ENCODE results near the gene HNRNPM.

HNRNPM gene

DNA sequence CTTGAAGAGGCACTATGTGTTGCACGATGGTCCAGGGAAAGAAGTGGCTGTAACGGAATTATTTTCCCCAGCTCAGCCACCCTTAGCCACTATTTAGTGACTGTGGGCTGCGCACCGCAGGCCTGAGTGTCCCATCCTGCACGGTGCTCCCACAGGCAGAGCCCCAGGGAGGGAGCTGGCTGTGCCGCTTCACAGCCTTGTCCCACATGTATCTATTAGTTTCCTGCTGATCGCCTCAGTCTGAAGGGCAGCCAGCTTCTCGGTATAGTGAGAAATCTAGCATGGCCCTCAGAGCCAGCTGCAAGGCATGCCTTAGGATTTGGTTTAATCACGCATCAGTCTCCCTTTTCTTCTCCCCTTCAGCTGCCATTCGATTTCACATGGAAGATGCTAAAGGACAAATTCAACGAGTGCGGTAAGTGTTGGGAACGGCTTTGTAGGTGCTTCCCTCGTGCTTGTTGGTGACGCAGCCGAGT is 41.9 kb downstream of the HNRNPM start:
- no peak for DNase-seq

DNA sequence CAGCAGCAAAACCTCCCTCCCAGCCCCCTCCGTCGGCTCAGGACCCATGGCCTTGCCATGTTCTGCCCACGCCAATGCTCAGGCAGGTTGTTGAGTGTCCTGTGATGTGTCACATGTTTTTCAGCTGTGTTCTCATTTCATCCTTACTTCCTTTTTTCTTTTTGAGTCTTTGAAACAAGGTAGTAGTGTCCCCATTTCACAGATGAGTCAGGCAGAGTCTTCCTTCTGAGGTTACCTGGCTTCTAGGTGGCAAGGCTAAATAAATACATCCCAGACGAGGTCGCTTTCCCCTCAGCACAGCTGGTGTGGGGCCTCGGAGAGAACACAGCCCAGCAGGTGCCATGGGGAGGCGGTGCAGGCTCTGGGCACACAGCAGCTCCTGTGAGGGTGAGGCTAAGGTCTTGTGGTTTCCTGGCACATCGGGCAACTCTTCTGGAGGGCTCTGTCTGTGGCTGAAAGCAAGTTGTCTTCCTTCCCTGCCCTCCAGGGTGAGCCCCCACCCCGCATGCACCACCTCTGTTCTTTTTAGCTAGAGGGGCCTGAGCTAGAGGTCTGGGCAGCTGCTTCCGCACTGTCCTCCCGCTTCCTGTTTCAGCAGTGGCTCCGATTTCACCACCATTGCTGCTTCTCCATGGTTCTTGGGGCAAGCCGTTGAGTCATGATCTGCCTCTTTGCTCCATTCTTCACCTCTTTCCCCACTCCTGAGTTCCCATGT is 42.5 kb downstream of the HNRNPM start:
- no peak for DNase-seq

DNA sequence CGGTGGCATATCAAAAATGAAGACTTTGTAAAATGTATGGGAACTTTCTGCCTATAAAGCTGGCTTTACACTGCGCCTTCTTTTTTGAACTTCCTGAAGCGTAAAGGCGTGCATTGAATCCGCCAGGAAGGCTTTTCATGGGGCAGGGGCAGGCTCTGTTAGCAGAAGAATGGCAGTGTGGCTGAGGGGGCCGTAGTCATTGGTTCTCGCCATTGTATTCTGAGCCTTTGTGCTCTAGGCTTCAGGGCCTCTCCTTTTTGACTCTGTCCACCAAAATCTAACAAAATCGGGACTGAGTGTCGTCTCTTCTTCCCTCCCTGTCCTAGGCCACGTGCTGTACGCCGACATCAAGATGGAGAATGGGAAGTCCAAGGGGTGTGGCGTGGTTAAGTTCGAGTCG is 43.6 kb downstream of the HNRNPM start:
- no peak for DNase-seq

DNA sequence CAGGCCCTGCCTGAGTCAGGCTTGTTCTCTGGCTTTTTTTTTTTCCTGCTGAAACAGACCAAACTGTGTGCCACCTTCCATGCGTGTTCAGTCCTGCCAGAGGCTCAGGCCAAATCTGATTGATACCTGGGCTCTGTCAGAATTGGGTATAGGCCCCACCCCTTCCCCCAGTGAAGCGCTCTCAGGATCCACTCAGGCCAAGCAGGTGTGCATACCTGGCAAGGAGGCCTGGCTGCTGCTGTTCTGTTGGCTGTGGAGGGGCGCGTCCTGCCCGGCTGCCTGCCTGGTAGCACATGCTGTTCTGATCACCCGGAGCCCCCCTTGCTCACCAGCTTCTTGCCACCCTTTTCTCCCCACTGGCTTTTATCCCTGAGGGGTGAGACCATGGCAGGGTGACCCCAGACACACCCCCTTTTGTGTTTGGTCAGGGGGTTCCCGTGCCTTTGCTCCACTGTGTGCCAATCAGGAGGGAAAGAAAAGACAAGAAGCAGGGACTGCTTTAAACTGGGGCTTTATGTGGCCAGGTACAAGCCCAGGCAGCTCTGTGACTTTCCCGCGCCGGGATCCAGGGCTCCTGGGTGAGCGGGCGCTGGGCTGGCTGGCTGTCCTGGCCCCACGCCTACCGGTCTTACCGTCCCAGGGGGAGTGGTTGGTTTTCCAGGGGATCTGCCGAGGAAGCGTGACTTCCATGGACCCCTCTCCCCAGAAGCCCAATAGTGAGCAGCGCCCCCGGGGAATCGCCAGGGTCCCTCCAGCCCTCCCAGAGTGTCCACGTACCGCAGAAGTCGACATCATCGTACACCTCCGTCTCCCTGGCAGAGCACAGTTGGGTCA is 45.0 kb downstream of the HNRNPM start:
- DNase-seq = no peak

DNA sequence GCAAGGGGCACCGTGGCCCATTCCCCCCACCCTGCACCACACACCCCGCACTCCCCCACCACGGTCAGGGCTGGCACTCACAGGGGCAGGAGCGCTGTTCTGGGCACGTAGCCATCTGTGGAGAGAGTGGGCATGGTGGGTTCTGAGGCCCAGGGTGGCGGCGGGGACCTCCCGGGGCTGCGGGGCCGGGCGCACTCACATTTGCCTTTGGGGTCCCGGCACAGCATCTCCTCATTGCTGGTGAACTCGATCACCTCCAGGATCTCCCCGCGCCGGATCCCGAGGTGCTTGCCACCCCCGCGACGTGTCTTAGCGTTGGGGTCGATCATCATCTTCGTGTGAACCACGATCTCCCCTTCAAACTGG is 45.6 kb downstream of the HNRNPM start:
- DNase-seq = no peak

DNA sequence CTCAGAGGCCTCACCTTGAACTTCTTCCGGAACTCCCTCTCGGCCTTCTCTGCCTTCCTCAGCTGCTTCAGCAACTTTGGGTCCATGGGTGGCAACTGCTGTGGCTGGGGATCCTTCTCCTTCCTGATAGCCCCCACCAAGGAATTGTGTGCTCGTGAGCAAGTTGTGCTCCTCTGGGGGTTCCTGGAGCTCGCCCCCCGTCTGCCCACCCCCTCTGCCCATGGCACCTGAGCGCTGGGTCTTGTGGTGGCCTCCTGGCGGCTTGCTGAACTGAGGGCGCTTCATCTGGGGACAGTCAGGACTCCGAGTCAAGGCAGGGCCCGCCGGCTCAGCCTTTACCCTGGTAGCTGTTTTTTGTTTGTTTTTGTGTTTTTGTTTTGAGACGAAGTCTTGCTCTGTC is 46.1 kb downstream of the HNRNPM start:
- DNase-seq = no peak

DNA sequence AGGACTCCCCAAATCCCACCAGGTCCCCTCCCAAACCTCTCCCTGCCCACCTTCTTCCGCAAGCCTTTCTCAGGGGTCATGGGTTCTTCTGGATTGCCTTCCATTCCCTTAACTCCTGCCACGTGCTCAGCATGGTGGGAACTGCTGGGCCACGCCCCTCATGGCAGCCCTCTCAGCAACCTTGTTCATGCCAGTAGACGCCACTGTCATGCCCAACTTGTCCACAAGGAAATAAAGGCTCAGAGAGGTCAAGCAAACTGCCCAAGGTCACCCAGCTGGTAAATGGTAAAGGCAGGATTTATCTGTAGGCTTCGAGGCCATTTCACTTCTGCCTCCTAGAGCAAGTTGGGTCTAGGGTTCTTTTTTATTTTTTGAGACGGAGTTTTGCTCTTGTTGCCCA is 46.8 kb downstream of the HNRNPM start:
- no peak for DNase-seq

DNA sequence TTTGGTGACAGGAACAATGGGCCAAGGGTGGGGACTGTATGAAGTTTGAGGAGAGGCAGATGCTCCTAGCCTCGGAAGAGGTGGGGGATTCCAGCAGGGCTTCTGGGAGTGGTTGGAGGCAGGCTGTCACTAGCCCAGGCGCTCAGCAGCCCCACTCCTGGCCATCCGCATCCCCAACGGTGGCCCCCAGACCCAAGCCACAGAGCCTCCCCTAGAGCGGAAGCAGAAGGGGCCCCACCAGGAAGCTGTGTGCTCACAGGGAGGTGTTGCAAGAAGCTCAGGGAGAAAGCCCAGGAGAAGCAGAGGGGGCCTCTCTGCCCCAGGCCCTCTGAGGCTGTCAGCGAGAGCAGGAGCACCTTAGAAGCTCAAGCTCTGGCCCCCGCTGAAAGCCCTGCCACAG is 49.4 kb downstream of the HNRNPM start:
- DNase-seq = no peak

DNA sequence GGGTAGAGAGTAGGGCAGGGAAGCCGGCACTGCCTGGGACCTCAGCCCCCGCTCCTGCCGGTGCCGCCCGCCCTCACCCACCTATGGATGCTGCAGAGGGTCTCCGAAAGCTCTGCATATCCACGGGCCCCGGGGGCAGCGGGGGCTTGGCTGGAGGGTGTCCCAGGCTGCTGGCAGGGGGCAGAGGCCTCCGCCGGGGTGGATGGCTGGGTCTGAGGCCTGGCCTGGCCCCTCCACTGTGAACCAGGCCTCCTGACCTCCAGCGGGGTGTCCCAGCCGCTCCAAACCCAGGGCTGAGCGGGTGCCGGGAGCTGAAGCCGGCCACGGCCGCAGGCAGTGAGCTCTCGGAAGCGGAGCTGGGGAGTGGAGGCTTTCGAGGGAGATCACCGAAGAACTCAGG is 53.5 kb downstream of the HNRNPM start:
- no peak for DNase-seq

DNA sequence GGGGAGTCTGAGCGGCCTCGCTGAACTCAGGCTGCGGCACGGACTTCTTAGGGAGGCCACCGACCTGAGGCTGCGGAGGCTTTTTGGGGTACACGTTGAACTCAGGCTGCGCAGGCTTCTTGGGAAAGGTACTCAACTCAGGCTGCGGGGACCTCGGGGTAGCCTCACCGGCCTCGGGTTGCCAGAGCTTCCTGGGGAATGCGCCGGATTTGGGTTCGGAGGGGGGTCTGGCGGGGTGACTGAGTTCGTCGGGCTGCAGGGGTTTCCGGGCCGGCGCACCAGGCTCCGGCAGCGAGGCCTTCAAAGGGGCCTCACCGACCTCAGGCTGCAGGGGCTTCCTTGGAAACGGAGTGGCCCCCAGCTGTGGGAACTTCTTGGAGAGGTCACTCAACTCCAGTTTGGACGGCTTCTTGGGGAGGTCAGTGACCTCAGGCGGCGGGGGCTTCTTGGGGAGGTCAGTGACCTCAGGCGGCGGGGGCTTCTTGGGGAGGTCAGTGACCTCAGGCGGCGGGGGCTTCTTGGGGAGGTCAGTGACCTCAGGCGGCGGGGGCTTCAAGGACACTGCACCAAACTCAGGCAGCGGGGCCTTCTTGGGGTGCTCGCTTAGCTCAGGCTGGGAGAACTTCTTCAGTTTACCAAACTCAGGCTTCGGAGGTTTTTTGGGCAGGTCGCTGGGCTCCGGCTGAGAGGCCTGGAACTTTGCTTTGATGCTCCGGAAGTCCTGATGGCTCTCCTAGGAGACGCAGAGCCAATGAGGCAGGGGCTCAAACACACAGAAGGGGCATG is 54.5 kb downstream of the HNRNPM start:
- DNase-seq = no peak

DNA sequence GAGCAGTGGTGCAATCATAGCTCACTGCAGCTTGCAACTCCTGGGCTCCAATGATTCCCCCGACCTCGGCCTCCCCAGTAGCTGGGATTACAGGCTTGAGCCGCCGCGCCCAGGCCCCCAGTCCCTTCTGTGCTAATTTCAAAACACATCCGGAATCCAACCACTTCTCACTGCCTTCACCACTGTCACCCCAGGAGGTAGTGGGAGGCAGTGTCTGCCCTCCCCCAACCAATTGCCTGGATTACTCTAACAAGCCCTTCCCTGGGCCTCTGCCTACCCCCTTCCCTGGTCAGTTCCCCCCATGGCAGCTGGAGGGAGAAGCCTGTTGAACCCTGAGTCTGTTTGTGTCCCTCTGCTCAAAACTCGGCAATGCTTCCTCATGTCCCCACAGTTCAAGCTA is 55.4 kb downstream of the HNRNPM start:
- no peak for DNase-seq

DNA sequence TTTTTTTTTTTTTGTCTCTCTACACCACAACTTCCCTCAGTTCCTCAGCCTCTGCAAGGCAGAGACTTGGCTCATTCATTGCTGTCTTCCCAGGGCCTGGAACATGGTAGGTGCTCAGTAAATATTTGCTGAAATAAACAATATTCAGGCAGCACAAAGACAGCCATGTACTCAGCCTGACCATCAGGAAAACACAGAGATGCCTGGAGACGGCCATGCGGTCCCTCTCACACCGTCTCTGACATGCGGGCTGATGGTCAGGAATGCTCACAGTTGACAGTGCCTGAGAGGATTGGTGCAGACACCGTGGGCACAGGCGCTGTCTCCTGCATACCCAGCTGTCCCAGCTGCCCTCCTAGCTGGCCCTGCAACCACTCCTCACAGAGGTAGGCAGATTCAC is 56.7 kb downstream of the HNRNPM start:
- no peak for DNase-seq

DNA sequence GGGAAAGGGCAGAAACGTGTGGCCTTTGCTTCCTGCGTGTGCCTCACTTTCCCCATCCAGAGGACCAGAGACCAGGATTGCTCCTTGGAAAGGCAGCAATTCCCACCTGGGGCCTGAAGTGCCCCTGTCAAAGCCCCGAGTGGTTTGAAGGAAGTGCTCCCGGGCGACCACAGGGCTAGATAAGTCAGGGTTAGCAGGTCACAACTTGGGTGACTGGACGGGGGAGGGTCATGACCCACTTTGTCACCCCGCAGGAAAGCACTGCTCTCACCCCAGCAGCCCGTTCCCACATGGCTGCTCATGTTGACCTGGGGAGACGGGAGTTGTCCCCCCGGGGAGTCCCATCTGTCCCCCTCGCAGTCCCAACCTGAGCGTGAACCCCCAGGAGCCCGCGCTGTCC is 57.2 kb downstream of the HNRNPM start:
- no peak for DNase-seq

DNA sequence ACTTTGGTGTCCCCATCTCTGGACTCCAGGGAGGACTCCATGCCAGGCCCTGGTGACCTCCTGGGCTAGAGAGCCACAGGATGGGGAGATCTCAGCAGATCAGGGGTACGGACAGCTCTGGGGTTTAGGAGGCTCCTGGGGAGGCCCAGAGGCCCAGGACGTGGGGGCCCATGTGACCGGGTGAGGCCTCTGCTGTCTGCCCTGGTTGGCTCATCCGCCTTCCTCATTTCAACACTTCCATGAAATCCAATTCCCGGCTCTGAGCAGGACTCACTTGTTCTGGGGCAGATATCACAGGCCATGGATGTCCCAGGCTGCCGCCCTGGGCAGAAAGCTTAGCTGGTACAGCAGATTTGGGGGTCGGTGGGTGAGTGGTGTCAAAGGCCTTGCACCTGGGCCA is 58.7 kb downstream of the HNRNPM start:
- DNase-seq = no peak

DNA sequence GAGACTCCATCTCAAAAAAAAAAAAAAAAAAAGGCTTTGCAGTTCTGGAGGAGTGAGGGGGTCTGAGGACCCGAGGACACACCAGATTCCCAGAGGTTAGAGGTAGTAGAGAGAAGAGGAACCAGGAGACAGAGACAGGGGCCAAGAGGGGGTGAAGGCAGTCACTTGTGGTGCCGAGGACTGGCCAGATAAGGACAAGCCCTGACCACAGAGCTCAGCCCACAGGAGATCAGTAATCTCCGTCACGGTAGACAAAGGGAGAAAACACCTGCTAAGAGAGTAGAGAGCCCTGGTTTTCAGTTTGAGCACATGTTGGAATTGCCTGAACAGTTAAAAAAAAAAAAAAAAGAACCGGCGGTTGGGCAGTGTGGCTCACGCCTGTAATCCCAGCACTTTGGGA is 59.4 kb downstream of the HNRNPM start:
- no peak for DNase-seq

DNA sequence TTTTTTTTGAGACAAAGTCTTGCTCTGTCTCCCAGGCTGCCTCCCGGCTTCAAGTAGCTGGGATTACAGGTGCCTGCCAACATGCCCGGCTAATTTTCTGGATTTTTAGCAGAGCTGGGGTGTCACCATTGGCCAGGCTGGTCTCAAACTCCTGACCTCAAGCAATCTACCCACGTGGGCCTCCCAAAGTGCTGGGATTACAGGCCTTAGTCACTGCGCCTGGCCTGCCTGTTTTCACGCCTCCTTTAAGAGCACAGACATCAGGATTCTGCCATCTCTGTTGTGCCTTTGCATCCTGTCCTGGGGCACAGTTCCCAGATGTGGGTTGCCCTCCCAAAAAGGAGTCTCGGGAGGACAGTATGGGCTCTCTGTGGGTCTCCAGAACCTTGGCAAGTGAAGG is 60.1 kb downstream of the HNRNPM start:
- DNase-seq = no peak

DNA sequence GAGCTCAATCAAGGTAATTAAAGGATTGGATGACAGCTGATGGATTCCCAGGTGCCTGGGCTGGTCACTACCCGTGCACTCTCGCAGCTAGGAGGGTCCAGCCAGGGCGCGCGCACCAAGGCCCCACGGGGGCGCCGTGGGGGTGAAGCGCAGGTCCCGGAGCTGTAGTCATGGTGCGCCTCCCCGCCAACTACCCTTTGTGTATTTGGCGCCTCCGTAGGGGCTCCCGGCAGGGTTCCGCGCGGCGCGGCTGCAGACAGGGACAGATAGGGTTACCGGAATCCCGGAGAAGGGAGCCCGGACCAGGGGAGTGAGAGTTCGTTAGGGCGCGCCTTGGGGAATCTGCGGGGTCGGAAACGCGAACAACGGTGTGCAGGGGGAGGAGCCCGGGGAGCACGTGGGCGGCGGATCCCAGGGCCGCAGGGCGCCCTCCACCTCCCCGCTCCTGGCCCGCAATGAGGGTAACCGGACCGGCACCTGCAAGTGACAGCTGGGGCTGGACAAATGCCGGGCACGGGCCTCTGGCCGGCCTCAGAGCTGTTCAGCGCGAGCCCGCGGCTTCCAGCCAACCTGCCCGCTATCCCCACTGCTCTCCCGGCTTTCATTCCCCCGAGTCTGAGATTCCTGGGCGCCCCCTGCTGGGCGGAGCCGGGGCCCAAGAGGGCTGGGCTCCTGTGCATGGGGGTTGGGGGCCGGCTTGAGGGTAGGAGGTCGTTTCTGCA is 61.1 kb downstream of the HNRNPM start:
- DNase-seq = peak; percentile 67

DNA sequence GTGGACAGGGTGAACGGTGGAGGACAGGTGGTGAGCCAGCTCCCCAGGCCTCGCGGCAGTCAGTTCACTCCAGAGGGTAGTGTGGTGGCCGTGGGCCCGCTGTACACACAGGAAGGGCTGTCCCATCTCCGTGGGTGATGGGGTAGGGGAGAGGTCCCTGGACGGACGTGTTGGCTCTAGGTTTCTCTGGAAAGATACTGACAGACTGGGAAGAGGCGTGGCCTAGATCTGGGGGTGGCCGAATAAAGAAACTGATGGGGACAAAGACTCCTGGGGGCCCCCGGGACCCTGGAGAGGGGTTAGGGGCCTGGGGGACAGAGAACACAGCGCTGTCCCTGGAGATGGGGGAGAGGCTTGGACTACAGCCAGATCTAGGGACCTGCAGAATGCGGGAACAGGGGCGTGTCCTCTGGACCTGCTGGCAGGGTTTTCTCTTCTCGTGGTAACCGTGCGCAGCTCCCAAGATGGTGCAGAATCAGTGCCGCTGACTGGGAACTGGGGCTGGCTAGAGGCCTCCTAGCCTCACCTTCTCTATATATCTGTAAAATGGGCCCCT is 61.7 kb downstream of the HNRNPM start:
- DNase-seq = no peak

DNA sequence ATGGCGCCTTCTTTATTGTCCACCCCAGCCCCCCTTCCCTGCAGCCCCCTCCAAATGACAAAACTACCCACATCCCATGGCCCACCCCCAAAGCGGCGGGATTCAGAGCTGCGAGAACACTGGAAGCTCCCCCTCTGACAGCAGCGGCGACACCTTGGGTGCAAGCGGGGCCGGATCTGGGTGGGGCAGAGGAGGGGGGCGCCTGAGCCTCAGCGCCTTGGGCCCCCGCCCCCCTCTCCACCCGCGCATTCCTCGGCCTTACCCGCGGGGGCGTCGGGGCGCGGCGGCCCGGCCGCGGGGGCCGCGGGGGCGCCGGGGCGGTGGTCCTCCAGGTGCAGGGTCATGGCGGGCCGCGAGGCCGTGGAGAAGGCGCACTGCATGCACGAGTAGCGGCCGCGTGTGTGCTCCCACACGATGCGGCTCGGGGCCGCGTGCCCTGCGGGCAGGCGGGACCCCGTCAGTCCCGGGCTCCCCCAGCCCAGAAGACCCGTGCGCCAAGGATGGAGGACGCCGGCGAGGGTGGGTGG is 65.9 kb downstream of the HNRNPM start:
- no peak for DNase-seq

DNA sequence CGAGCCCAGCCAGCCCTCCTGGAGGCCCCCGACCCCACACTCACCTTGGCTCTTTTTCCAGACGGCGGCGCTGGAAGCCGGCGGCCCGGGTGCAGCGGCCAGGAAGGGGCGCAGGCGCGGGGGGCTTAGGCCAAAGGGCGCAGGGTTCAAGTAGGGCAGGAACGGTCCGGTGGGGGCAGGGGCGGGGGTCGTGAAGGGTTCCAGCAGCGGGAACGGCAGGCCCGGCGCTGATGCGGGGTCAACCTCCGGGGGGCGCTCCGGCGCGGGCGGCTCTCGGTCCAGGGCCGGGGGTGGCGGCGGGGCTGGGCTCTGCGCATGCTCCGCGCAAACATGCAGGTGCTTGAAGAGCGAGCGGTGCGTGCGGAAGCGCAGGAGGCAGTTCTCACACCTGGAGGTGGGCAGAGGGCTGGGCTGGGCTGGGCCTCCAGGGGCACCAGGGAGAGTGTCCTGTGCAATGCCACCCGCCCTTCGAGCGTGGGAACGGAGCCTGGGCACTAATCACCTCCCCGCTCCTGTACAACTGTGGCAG is 66.9 kb downstream of the HNRNPM start:
- no peak for DNase-seq

DNA sequence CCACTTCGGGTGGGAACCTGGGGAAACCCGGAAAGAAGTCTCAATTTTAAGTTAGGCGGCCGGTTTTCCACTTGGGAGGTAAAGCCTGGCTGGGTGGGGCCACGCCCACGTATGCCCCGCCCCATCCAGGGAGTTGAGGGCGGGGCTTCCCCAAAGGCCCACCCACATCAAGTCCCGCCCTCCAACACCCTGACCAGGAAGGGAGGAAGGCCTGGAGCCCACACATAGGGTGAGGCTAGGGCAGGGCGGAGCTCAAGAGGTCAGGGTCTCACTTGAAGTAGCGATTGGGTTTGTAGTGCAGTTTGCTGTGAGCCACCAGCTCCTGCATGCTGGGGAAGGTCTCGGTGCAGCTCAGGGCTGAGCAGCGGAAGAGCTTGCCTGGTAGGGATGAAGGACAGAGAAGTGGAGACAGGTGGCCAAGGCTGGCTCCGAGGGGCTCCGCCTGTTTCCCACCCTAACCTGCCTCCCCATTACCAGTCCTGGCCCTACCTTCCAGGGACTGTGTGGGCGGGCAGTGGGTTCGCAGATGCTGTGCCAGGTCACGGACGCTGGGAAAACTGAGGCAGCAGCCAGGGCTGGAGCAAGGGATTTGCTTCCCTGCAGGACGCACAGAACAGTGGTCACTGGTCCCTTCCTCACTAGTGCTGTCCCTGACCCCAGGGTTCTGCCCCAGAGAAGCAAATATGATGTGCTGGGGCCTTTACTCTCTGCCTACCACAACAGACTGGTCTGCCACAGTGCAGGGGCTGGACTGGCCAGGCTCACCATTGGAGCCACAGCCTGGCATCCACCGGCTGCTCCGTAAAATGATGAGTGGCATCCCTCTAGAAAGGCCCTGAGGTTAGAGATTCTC is 67.6 kb downstream of the HNRNPM start:
- DNase-seq = no peak
